HG03095 (cell line): ENCODE measurements around the gene PCBP3.

Source experiments
- ATAC-seq: cut with Tn5 transposase; IDR thresholded peaks from one replicate; pipeline ENCODE4 v1.9.1; 2021; ENCODE audit warnings: moderate library complexity; ENCODE audit not compliant: unreplicated experiment

Gene PCBP3

GRCh38 chr21:45919593-45919992 is 276.1 kb downstream of the PCBP3 start:
- no peak for ATAC-seq

DNA sequence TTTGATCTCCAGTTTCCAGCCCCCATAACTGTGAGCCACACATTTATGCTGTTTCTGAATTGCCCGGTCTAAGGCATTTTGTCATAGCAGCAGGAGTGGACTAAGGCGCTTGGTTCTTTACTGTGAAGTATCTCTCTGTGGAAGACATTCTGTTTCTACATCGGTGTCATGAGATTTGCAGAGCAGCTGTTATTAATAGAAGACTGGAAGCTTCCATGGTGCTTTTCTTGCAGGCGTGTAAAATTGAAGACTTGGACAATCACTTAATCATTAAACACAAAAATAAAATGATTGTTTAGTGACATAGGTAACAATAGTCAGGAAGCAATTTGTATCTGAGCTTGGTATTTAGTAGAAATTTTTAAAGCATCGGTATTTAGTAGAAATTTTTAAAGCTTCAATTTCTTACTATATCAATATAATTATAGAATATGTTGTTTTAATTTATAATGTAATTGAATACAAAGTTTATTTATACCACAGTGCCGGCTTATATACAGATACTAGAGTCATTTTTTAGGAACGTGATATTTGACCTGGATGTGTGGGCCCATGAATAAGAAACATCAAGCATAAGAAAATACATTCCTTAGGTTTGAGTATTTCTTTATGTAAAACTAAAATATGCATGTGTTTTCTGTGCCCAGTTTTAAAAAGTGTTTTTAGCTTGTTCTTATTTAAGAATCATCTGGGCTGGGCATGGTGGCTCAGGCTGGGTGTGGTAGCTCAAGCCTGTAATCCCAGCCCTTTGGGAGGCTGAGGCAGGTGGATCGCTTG is 277.5 kb downstream of the PCBP3 start:
- ATAC-seq: no peak

DNA sequence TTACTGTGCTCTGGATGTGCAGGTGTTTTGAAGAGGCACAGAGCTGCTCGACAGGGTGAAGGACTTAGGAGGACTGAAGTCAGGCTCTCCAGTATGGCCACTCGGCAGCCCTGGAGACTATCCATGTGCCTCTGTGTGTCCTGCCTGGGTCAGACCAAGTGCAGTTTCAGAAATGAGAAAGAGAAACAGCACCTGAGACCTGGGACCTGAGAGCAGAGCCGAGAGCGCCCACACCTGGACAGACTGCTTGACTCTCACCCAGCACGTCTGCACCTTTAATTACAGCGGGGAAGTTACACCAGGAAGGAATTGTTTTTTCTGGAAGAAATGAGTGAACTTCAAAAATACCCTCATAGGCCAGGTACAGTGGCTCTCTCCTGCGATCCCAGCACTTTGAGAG is 278.4 kb downstream of the PCBP3 start:
- ATAC-seq: no peak

- ATAC-seq: no peak
Measured at GRCh38 chr21:45922648-45923047, 279.1 kb downstream of the PCBP3 start.

GRCh38 chr21:45923146-45923545 is 279.6 kb downstream of the PCBP3 start:
- no peak for ATAC-seq

GRCh38 chr21:45926281-45926680 is 282.8 kb downstream of the PCBP3 start:
- ATAC-seq: no peak

GRCh38 chr21:45927032-45927431 is 283.5 kb downstream of the PCBP3 start:
- ATAC-seq: no peak

GRCh38 chr21:45927851-45928850 is 284.6 kb downstream of the PCBP3 start:
- no peak for ATAC-seq

- ATAC-seq: no peak
Measured at GRCh38 chr21:45929449-45929848, 285.9 kb downstream of the PCBP3 start.

GRCh38 chr21:45930231-45930760 is 286.8 kb downstream of the PCBP3 start:
- ATAC-seq: no peak

DNA sequence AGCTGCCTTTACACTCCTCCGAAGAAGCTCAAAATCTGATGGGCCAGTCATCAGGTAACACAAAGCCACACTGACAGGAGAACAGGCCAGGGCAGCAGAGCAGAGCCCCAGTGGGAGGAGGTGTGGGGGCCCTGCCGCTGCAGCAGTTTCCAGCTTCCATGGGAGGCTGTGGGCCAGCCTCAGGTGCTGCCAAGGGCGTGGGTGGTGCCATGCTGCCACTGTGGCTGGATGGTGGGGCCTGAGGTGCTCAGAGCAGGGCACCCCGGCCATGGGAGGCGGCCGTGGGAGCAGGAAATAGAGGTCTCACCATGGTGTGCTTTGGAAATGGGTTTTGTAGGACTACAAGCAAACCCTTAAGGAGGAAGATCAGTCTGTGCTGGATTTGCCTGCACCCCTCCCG is 287.3 kb downstream of the PCBP3 start:
- no peak for ATAC-seq

DNA sequence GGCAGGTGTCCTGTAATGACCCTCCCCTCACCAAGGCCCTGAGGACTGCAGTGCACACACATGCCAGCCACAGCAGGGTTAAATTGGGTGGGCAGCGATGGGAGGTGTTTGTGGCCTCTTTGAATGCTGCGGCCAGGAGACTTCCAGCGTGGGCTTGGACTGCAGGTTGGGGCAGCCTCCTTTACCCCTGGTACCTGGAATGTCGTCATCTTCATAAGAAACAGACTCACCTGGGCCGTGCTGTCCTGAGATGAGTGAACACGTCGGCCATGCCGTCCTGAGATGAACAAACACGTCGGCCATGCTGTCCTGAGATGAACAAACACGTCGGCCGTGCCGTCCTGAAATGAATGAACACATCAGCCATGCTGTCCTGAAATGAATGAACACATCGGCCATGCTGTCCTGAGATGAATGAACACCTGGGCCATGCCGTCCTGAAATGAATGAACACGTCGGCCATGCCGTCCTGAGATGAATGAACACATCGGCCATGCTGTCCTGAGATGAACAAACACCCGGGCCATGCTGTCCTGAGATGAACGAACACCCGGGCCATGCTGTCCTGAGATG is 288.0 kb downstream of the PCBP3 start:
- no peak for ATAC-seq

DNA sequence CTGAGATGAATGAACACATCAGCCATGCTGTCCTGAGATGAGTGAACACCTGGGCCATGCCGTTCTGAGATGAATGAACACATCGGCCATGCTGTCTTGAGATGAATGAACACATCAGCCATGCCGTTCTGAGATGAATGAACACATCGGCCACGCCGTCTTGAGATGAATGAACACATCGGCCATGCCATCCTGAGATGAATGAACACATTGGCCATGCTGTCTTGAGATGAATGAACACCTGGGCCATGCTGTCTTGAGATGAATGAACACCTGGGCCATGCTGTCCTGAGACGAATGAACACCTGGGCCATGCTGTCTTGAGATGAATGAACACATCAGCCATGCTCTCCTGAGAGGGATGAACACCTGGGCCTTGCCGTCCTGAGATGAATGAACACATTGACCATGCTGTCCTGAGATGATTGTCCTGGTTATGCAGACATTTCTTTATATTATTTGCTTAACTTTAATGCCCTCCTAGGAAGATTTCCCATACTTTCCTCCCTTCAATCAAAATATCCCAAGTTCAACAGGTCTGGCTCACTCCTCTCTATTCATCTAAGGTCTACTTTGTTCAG is 289.5 kb downstream of the PCBP3 start:
- ATAC-seq: no peak

DNA sequence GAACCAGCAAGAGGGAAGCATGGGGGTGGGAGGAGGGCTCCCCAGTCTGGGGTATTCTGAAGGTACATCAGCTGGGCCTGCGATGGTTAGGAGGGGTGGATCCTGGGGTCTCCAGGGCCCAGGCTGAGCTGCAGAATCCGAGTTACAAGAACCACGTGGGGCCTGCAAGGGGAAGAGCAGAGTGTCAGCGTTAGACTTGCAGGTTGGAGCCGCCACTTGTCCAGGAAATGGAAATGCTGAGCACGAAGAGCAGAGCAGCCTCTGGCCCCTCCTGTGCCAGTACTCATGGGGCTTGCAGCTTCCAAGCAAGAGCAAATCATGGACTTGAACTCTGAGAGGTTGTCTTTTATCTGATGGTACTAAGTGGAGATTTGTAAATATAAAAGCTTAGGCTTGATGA is 290.6 kb downstream of the PCBP3 start:
- ATAC-seq: no peak

GRCh38 chr21:45934554-45934953 is 291.0 kb downstream of the PCBP3 start:
- ATAC-seq: no peak

GRCh38 chr21:45935628-45936027 is 292.1 kb downstream of the PCBP3 start:
- ATAC-seq: no peak

DNA sequence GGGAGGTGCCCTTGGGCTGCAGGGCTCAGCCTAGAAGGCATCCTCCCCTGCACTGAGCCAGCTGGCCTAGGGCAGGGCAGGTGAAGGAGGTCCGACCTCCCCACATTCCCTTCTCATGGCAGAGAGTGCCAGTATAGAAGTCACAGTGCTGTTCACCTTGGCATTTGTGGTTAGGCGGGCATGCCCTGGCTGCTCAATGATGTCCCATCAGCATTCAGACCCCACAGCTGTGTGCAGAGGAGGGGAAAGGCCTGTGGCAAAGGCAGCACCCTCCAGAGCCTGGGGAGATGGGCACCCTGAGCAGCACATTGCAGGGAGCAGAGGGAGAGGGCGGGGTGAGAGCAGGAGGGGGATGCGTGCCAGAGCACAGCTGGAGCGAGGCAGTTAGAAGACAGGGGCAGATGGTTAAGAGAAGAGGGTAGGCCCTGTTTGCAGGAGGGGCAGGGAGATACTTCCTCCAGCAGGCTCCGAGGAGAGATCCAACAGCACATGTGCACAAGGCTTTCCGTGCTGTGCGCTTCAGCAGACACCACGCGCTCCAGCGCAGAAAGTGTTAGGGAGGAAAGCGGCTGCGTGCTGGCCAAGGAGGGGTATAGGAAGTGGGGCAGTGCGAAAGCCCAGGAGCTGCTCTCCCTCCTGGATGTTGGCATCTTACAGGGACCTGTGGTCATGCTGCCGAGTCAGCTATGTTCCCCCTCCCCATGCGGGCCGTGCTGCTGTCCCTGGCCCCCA is 294.4 kb downstream of the PCBP3 start:
- no peak for ATAC-seq

DNA sequence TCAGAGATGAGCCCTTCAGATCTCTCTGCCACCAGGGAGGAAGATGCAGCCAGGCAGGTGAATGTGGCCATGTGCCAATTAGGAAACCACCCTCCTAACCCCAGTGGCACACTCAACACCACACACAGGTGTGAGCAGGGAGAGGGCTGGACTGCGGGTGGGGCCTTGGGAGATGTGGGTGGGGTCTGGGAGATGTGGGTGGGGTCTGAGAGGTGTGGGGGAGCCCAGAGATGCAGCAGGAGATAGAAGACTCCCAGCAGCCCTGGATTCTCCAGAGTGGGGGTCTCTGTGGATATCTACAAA is 294.9 kb downstream of the PCBP3 start:
- no peak for ATAC-seq

DNA sequence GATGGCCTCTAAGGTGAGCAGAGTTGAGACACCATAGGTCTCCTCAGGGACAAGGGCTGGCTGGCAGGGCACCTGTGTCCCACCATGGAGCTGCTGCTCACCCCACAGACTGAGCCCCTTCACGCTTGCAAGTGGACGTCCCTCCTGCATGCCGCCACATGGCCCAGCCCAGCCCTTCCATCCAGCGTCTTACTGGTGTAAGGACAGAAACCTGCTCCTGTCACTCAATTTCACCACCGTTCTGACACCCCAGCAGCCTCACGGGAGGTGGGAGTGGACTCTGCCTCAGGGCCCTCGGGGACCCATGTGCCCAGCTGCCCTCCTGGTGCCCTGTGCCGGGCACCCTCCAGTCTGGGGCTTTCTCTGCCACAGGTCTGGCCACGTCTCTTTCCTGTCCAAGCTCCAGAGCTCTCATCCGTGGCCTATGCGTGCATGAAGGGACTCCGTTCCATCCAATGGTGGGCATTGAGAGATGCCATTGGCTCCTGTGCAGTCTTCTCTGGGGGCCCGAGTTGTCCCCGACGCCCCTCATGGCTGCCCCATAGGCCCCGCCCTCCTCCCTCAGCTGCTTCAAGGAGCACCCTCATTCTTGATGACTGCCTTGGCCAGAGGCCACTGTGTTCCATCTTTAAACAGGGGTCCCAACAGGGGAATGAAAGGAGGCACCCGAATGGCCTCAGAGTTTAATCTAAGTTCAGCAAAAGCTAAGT is 295.4 kb downstream of the PCBP3 start:
- ATAC-seq: no peak

DNA sequence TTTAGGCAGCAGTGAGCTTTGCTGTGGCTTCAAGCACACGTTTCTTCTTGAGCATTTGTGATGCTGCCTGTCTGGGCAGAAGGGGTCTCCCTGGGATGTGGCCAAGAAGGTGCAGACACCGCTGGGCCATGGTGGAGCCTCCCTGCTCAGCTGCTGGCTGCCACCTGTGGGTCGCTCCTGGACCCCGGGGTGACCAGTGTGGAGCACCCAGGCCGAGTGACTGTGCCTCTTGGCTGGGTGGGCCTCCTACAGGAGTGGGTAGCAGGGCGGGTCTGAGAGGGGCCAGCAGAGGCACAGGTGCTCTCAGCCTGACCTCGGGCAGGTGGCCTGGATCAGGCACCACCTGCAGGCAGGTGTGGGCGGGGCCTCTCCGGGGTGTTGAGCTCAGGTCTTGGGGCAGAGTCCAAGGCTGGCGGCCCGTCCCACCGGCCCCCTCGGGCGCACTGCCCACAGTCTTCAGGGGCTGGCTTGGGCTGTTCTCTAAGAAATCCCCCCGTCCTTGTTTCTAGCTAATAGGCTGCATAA is 296.1 kb downstream of the PCBP3 start:
- no peak for ATAC-seq
